Measurements from ENCODE around the gene AGTRAP. TPM values are rescaled to one million over a fixed set of nuclear protein-coding genes. Genes with fewer than 3 reads are reported as not detected.

The AGTRAP gene
- total RNA-seq, 1 experiment from 2014 or later: 77.7 TPM

DNA sequence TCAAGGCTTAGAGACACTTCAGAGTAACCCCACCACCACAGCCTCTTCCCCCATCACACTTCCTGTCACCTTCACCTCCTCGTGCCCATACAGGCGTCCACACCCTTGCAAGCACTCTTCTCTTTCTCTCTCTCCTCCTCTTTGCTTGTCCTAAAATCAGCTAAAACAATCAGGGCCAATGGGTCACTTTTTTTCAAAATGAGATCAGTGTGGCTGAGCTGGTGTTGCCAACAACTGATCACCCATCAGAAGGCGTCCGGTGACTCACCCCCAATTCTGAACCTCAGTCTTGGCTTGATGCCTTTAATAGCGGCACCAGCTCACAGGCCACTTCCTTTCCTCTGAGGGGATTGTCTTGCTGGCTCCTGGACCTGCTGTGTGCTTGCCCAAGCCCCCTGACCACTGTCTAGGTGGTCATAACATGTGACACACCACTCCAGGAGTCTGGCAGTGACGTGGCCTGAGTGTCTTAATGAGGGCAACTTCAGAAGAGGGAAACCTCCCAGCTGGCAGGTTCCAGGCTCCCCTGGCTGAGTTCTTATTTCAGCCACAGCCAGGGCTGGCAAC is 42.8 kb upstream of the AGTRAP start:
- Histone ChIP-seq H3K4me3 (no peak overlapping the region), H3K9me3 (ENCODE audit: insufficient read depth, low read depth) (no peaks in the 10 kb centered on the region), H4K20me1 (ENCODE audit: insufficient read depth) (no peaks in the 10 kb centered on the region), H3F3A (ENCODE audit: insufficient read depth, low read depth) (no peaks in the 10 kb centered on the region), H3K36me3 (ENCODE audit: low read depth) (no peaks in the 10 kb centered on the region), H3K4me1 (replicated peaks; ENCODE audit: insufficient read depth) (peaks cover 11% of the 10 kb centered on the region; the same call in 1 of the 2 replicates), H3K79me2 (ENCODE audit: low read depth) (no peaks in the 10 kb centered on the region), H3K4me2 (peak overlapping the region; percentile 44; the same call in 1 of the 2 replicates), H3K9me2 (ENCODE audit: insufficient read depth) (no peaks in the 10 kb centered on the region), H3K27ac (no peak overlapping the region), H2AFZ (no peak overlapping the region), H3K27me3 (ENCODE audit: insufficient read depth, low read depth) (peaks cover 13% of the 10 kb centered on the region)
- intact Hi-C loops (cut with micrococcal nuclease; ENCODE audit: unreplicated experiment): no loop called here
- ChIA-PET POLR2A (ENCODE audit: unreplicated experiment) (no interaction called here), CTCF (no interaction called here)
- TF ChIP-seq EZH2 (IDR thresholded peaks at IDR 0.05; ENCODE audit: low read depth): no peak
- TF ChIP-seq CTCF (conservative IDR thresholded peaks at IDR 0.05): no peak
- DNase-seq: peak; percentile 45 to 49
- no TSS peak for BruUV-seq (replicated peaks)

GRCh38 chr1:11693917-11694316 is 42.0 kb upstream of the AGTRAP start:
- Histone ChIP-seq H3K4me2 (no peak overlapping the region), H3K27ac (no peak overlapping the region), H3K79me2 (ENCODE audit: low read depth) (no peaks in the 10 kb centered on the region), H2AFZ (no peak overlapping the region), H3K27me3 (ENCODE audit: insufficient read depth, low read depth) (peaks cover 13% of the 10 kb centered on the region), H3K36me3 (ENCODE audit: low read depth) (no peaks in the 10 kb centered on the region), H3F3A (ENCODE audit: insufficient read depth, low read depth) (no peaks in the 10 kb centered on the region), H3K9me2 (ENCODE audit: insufficient read depth) (no peaks in the 10 kb centered on the region), H3K4me1 (replicated peaks; ENCODE audit: insufficient read depth) (peaks cover 11% of the 10 kb centered on the region; the same call in 1 of the 2 replicates), H4K20me1 (ENCODE audit: insufficient read depth) (no peaks in the 10 kb centered on the region), H3K9me3 (ENCODE audit: insufficient read depth, low read depth) (no peaks in the 10 kb centered on the region), H3K4me3 (no peak overlapping the region)
- POLR2A ChIA-PET (ENCODE audit: unreplicated experiment): no interaction called here
- no peak for TF ChIP-seq CTCF (conservative IDR thresholded peaks at IDR 0.05)
- no peak for TF ChIP-seq EZH2 (IDR thresholded peaks at IDR 0.05; ENCODE audit: low read depth)
- CTCF ChIA-PET: no interaction called here
- intact Hi-C loops (cut with micrococcal nuclease; ENCODE audit: unreplicated experiment): no loop called here
- no peak for DNase-seq
- no TSS peak for BruUV-seq (replicated peaks)

DNA sequence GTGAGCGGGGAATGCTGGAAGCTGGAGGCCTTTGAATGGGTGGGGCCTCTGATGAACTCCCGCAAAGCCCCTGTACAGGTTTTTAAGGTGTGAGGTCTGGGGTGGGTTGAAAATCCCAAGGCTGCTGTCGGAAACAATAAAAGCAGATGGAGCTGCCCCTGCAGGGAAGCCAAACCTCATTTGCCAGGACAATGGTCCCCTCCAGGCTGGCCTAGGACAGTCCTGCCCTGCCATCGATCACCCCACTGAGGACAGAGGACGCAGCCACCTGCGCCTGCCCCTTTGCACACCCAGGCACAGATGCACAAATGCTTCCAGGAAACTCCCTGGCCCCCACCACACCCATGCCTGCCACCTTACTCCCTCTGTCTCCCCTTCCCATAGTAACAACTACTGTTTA is 40.1 kb upstream of the AGTRAP start:
- Histone ChIP-seq H3K4me3 (no peak overlapping the region), H3K36me3 (ENCODE audit: low read depth) (no peaks in the 10 kb centered on the region), H2AFZ (no peak overlapping the region), H3K9me3 (ENCODE audit: insufficient read depth, low read depth) (no peaks in the 10 kb centered on the region), H3K27ac (no peak overlapping the region), H3K9me2 (ENCODE audit: insufficient read depth) (no peaks in the 10 kb centered on the region), H3F3A (ENCODE audit: insufficient read depth, low read depth) (no peaks in the 10 kb centered on the region), H3K4me2 (no peak overlapping the region), H3K27me3 (ENCODE audit: insufficient read depth, low read depth) (peaks cover 4% of the 10 kb centered on the region; the same call in 1 of the 2 replicates), H4K20me1 (ENCODE audit: insufficient read depth) (no peaks in the 10 kb centered on the region), H3K4me1 (replicated peaks; ENCODE audit: insufficient read depth) (peaks cover 11% of the 10 kb centered on the region; the same call in 1 of the 2 replicates), H3K79me2 (ENCODE audit: low read depth) (no peaks in the 10 kb centered on the region)
- DNase-seq: no peak
- CTCF ChIA-PET: interaction anchor here (0.7 kb wide), 1 partner anchor 21 kb away, joined by 3 read pairs; no protein-coding TSS in a partner anchor
- TF ChIP-seq EZH2 (IDR thresholded peaks at IDR 0.05; ENCODE audit: low read depth): no peak
- no peak for TF ChIP-seq CTCF (conservative IDR thresholded peaks at IDR 0.05)
- BruUV-seq (replicated peaks): no TSS peak
- intact Hi-C loops (cut with micrococcal nuclease; ENCODE audit: unreplicated experiment): no loop called here
- POLR2A ChIA-PET (ENCODE audit: unreplicated experiment): no interaction called here

Data from PC-9 (cell line).